Stimulated activated CD8-positive, alpha-beta memory T cell treated with anti-CD3 and anti-CD28 coated beads, Interleukin-15, amount 100 ng/mL, for 1 hour (primary cell): ENCODE results near the gene NAT10.
A peak's percentile ranks its signal among the peaks of the same experiment; 100 is the strongest.
"Not testable (repeated sequence)": the region's sequence is repeated elsewhere in the genome, so short reads cannot be mapped to it uniquely, and the experiment has no call there.

ENCODE experiments used
- DNase-seq: peaks from one replicate; pipeline ENCODE4 v3.0.0-alpha.2; 2020; ENCODE audit warnings: low read depth

Gene NAT10

GRCh38 chr11:34168642-34169420 is 63.4 kb downstream of the NAT10 start:
- DNase-seq = no peak

GRCh38 chr11:34169686-34170085 is 64.3 kb downstream of the NAT10 start:
- no peak for DNase-seq

GRCh38 chr11:34173050-34173449 is 67.6 kb downstream of the NAT10 start:
- no peak for DNase-seq

GRCh38 chr11:34174412-34175041 is 69.1 kb downstream of the NAT10 start:
- DNase-seq = peak; percentile 70

- DNase-seq = no peak
These were observed 70.0 kb downstream of the NAT10 start for GRCh38 chr11:34175284-34176019.

- no peak for DNase-seq
These were observed 71.4 kb downstream of the NAT10 start for GRCh38 chr11:34176751-34177209.

GRCh38 chr11:34178209-34178821 is 72.9 kb downstream of the NAT10 start:
- no peak for DNase-seq

- DNase-seq = no peak
These were observed 73.7 kb downstream of the NAT10 start for GRCh38 chr11:34179026-34179675.

- no peak for DNase-seq
These were observed 74.8 kb downstream of the NAT10 start for GRCh38 chr11:34180040-34180813.

GRCh38 chr11:34180814-34181165 is 75.4 kb downstream of the NAT10 start:
- DNase-seq = not testable (repeated sequence)

- no peak for DNase-seq
These were observed 75.8 kb downstream of the NAT10 start for GRCh38 chr11:34181251-34181650.

GRCh38 chr11:34181856-34182405 is 76.5 kb downstream of the NAT10 start:
- DNase-seq = no peak

GRCh38 chr11:34182425-34182824 is 77.0 kb downstream of the NAT10 start:
- DNase-seq = no peak

GRCh38 chr11:34182921-34183685 is 77.7 kb downstream of the NAT10 start:
- DNase-seq = no peak

GRCh38 chr11:34183848-34184391 is 78.5 kb downstream of the NAT10 start:
- no peak for DNase-seq

GRCh38 chr11:34184505-34185015 is 79.1 kb downstream of the NAT10 start:
- no peak for DNase-seq

GRCh38 chr11:34185926-34186841 is 80.8 kb downstream of the NAT10 start:
- no peak for DNase-seq

GRCh38 chr11:34188181-34188580 is 82.8 kb downstream of the NAT10 start:
- DNase-seq = no peak
